Neural cell (in vitro differentiated cells): Measurements from ENCODE around the gene LRRC3. TPM values are rescaled to one million over a fixed set of nuclear protein-coding genes. Genes with fewer than 3 reads are reported as not detected.

Source experiments
- H2AFZ ChIP-seq: fragments of 200-600, 300-800 bp; sonication (generic), shearing (Covaris generic); 2 replicates; pipeline ENCODE4 v1.6.0; 2014; ENCODE audit warnings: low read depth, mild to moderate bottlenecking, antibody characterized with exemption, low read length, moderate library complexity
- H3F3A ChIP-seq: fragments of 200-600 bp; shearing (Covaris generic); 2 replicates; pipeline ENCODE4 v1.6.1; 2016; ENCODE audit warnings: mild to moderate bottlenecking, moderate library complexity, mixed read lengths, antibody characterized with exemption, low read length; ENCODE audit not compliant: insufficient read depth, poor library complexity, severe bottlenecking
- H3K27ac ChIP-seq: fragments of 200-600, 300-800 bp; sonication (generic), shearing (Covaris generic); 2 replicates; pipeline ENCODE4 v1.5.1; 2014; ENCODE audit warnings: mild to moderate bottlenecking, low read length, moderate library complexity
- H3K27me3 ChIP-seq: fragments of 300-800, 200-600 bp; sonication (generic), shearing (Covaris generic); 2 replicates; pipeline ENCODE4 v1.6.0; 2014; ENCODE audit warnings: mild to moderate bottlenecking, low read depth, low read length, moderate library complexity; ENCODE audit not compliant: insufficient read depth
- H3K36me3 ChIP-seq: fragments of 300-800, 200-600 bp; sonication (generic), shearing (Covaris generic); 2 replicates; pipeline ENCODE4 v1.5.1; 2014; ENCODE audit warnings: mild to moderate bottlenecking, antibody characterized with exemption, low read length, moderate library complexity; ENCODE audit not compliant: insufficient read depth
- H3K4me2 ChIP-seq: fragments of 300-800, 200-600 bp; sonication (generic), shearing (Covaris generic); 2 replicates; pipeline ENCODE4 v1.6.0; 2014; ENCODE audit warnings: mild to moderate bottlenecking, low read length
- H3K4me3 ChIP-seq: fragments of 300-800, 200-600 bp; sonication (generic), shearing (Covaris generic); 2 replicates; pipeline ENCODE4 v1.5.1; 2014; ENCODE audit warnings: mild to moderate bottlenecking, low read length, moderate library complexity
- H3K79me2 ChIP-seq: fragments of 200-600 bp; shearing (Covaris generic); replicated peaks from 2 replicates; pipeline ENCODE4 v1.6.0; 2014; ENCODE audit warnings: mild to moderate bottlenecking, low read length, moderate library complexity; ENCODE audit not compliant: insufficient read depth
- H3K9ac ChIP-seq: fragments of 300-800, 200-600 bp; sonication (generic), shearing (Covaris generic); 2 replicates; pipeline ENCODE4 v1.6.1; 2016; ENCODE audit warnings: mild to moderate bottlenecking, low read length, mixed read lengths
- H3K9me2 ChIP-seq: fragments of 200-600 bp; shearing (Covaris generic); 2 replicates; pipeline ENCODE4 v1.6.1; 2016; ENCODE audit warnings: mild to moderate bottlenecking, low read length, mixed read lengths; ENCODE audit not compliant: insufficient read depth
- H3K9me3 ChIP-seq: fragments of 200-600, 300-800 bp; sonication (generic), shearing (Covaris generic); 2 replicates; pipeline ENCODE4 v1.6.1; 2016; ENCODE audit warnings: mild to moderate bottlenecking, mixed run types, low read length, moderate library complexity, mixed read lengths
- H4K20me1 ChIP-seq: fragments of 200-600 bp; shearing (Covaris generic); 2 replicates; pipeline ENCODE4 v1.6.1; 2016; ENCODE audit warnings: mild to moderate bottlenecking, mixed run types; ENCODE audit not compliant: insufficient read depth
- CTCF ChIP-seq: fragments of 450-650 bp; IDR thresholded peaks from 2 replicates; pipeline ENCODE4 v1.5.1; 2014; ENCODE audit warnings: antibody characterized with exemption, mild to moderate bottlenecking, moderate library complexity; ENCODE audit not compliant: poor library complexity, severe bottlenecking
- EP300 ChIP-seq: fragments of 450-650 bp; conservative IDR thresholded peaks from 2 replicates; pipeline ENCODE4 v1.6.1; 2014; ENCODE audit warnings: antibody characterized with exemption, mild to moderate bottlenecking, moderate library complexity; ENCODE audit not compliant: poor library complexity, severe bottlenecking
- EZH2 ChIP-seq: fragments of 200-600, 300-800 bp; shearing (Covaris generic), sonication (generic); IDR thresholded peaks from 2 replicates; pipeline ENCODE4 v1.6.1; 2014; ENCODE audit warnings: antibody characterized with exemption, low read length, borderline replicate concordance, mild to moderate bottlenecking; ENCODE audit not compliant: insufficient read depth, poor library complexity, severe bottlenecking
- MXI1 ChIP-seq: fragments of 450-650 bp; conservative IDR thresholded peaks from 2 replicates; pipeline ENCODE4 v1.6.1; 2014; ENCODE audit warnings: antibody characterized with exemption, mild to moderate bottlenecking; ENCODE audit not compliant: poor library complexity, severe bottlenecking
- POLR2AphosphoS5 ChIP-seq: IDR thresholded peaks from 2 replicates; pipeline ENCODE4 v1.6.1; 2012
- RAD21 ChIP-seq: fragments of 450-650 bp; conservative IDR thresholded peaks from 2 replicates; pipeline ENCODE4 v1.6.1; 2014; ENCODE audit warnings: antibody characterized with exemption, mild to moderate bottlenecking, moderate library complexity
- REST ChIP-seq: IDR thresholded peaks from 2 replicates; pipeline ENCODE4 v1.6.1; 2012; ENCODE audit warnings: borderline replicate concordance
- SMC3 ChIP-seq: fragments of 450-650 bp; conservative IDR thresholded peaks from 2 replicates; pipeline ENCODE4 v1.6.1; 2014; ENCODE audit warnings: antibody characterized with exemption, mild to moderate bottlenecking, moderate library complexity; ENCODE audit not compliant: poor library complexity
- TAF1 ChIP-seq: IDR thresholded peaks from 2 replicates; pipeline ENCODE4 v1.6.1; 2012; ENCODE audit warnings: low read depth
- polyA plus RNA-seq: library from polyadenylated mRNA; depleted of rRNA; stranded (reverse); fragments of >200 nt; gene quantifications from 2 replicates; pipeline ENCODE4 v1.2.3, GENCODE V29; 2014

LRRC3 gene
- polyA plus RNA-seq, 1 donor from 2014 or later: 3.8 TPM

GRCh38 chr21:44495611-44496563, 40.6 kb downstream of the LRRC3 start:
- Histone ChIP-seq H3K9ac (no peak overlapping the region), H4K20me1 (no peaks in the 10 kb centered on the region), H3K4me2 (no peak overlapping the region), H3K79me2 (no peaks in the 10 kb centered on the region), H2AFZ (no peak overlapping the region), H3F3A (no peaks in the 10 kb centered on the region), H3K36me3 (no peaks in the 10 kb centered on the region), H3K9me2 (no peaks in the 10 kb centered on the region), H3K27me3 (no peaks in the 10 kb centered on the region), H3K9me3 (no peaks in the 10 kb centered on the region), H3K27ac (no peak overlapping the region), H3K4me3 (no peak overlapping the region)
- no peak for TF ChIP-seq TAF1
- no peak for TF ChIP-seq MXI1
- no peak for TF ChIP-seq EP300
- TF ChIP-seq RAD21: no peak
- TF ChIP-seq SMC3: no peak
- TF ChIP-seq CTCF: no peak
- no peak for TF ChIP-seq POLR2AphosphoS5
- no peak for TF ChIP-seq REST
- no peak for TF ChIP-seq EZH2

- Histone ChIP-seq H3K79me2 (no peaks in the 10 kb centered on the region), H3K9me3 (no peaks in the 10 kb centered on the region), H3K27ac (peak overlapping the region; percentile 60), H2AFZ (peak overlapping the region; percentile 33), H3K9ac (peak overlapping the region; percentile 44), H3K4me3 (peak overlapping the region; percentile 3), H4K20me1 (no peaks in the 10 kb centered on the region), H3K36me3 (no peaks in the 10 kb centered on the region), H3K27me3 (no peaks in the 10 kb centered on the region), H3K4me2 (no peak overlapping the region), H3F3A (no peaks in the 10 kb centered on the region), H3K9me2 (no peaks in the 10 kb centered on the region)
- TF ChIP-seq MXI1 (no peak), REST (peak; percentile 17)
Measured at GRCh38 chr21:44496564-44497550, 41.5 kb downstream of the LRRC3 start.
